HepG2 (cell line): ENCODE results near the gene OR2B2. TPM values are rescaled to one million over a fixed set of nuclear protein-coding genes. Genes with fewer than 3 reads are reported as not detected.

Experiments used
- ATRX ChIP-seq: sonication (generic); formaldehyde crosslinking; IDR thresholded peaks from 2 replicates; pipeline ENCODE4 v1.4.0; 2020; ENCODE audit warnings: missing genetic modification reagents, borderline replicate concordance
- CBX2 ChIP-seq, 2 experiments: fragments of 200-600 bp in 1 of 2; sonication (generic); formaldehyde crosslinking in 1 of 2; IDR thresholded peaks; 2 replicates each; pipeline versions ENCODE4 v1.7.0 to v1.8.1; 2018 to 2022; ENCODE audit warnings: low read depth in 2 of 2, low read length in 1 of 2, mild to moderate bottlenecking in 1 of 2, missing genetic modification reagents in 1 of 2
- CEBPG ChIP-seq: IDR thresholded peaks from 2 replicates; pipeline ENCODE4 v1.6.1; 2016
- MBD4 ChIP-seq: IDR thresholded peaks from 2 replicates; pipeline ENCODE4 v1.6.1; 2012; ENCODE audit warnings: low read length, inconsistent platforms, borderline replicate concordance
- MTF2 ChIP-seq: sonication (generic); formaldehyde crosslinking; IDR thresholded peaks from 2 replicates; pipeline ENCODE4 v1.5.0; 2020; ENCODE audit warnings: missing genetic modification reagents, borderline replicate concordance
- PRDM10 ChIP-seq: sonication (generic); formaldehyde crosslinking; IDR thresholded peaks from 2 replicates; pipeline ENCODE4 v1.4.0; 2020; ENCODE audit warnings: low read depth, missing genetic modification reagents
- SMAD1 ChIP-seq: sonication (generic); formaldehyde crosslinking; IDR thresholded peaks from 2 replicates; pipeline ENCODE4 v1.4.0; 2020; ENCODE audit warnings: missing genetic modification reagents, low read depth, mild to moderate bottlenecking, borderline replicate concordance
- polyA plus RNA-seq, 8 experiments: library from polyadenylated mRNA; depleted of rRNA in 3 of 8; stranded (reverse) in 7 of 8; unstranded in 1 of 8; fragments of >200 nt; fragmentation: Illumina TruSeq in 4 of 8; extraction: Trizol in 4 of 8; gene quantifications; 2 replicates each; pipeline versions ENCODE4 v1.2.1 to v1.2.3, GENCODE V29; 2011 to 2016; ENCODE audit warnings: low read depth in 4 of 8, missing spikeins in 1 of 8, mixed read lengths in 1 of 8; ENCODE audit not compliant: insufficient read depth in 1 of 8
- total RNA-seq, 5 experiments: library from RNA; depleted of rRNA; stranded (reverse); fragments of >200 nt; fragmentation: Illumina TruSeq; extraction: Trizol; gene quantifications; 2 replicates each; pipeline ENCODE4 v1.2.3, GENCODE V29; 2016; ENCODE audit warnings: low read depth in 1 of 5
- TF ChIP-seq, protein P1 (sequence below), 2 experiments: fragments of 450-650 bp in 1 of 2; sonication (generic) in 1 of 2; formaldehyde crosslinking in 1 of 2; IDR thresholded peaks; 2 replicates each; pipeline versions ENCODE4 v1.6.1 to v1.8.0; 2016 to 2022; ENCODE audit warnings: antibody characterized with exemption in 1 of 2, mild to moderate bottlenecking in 1 of 2, missing genetic modification reagents in 1 of 2
- TF ChIP-seq, protein P2 (sequence below): IDR thresholded peaks from 2 replicates; pipeline ENCODE4 v1.6.1; 2016; ENCODE audit warnings: control low read depth
- TF ChIP-seq, protein P3 (sequence below): IDR thresholded peaks from 2 replicates; pipeline ENCODE4 v1.6.1; 2012; ENCODE audit warnings: low read depth, low read length, improper control_type of control experiment

The OR2B2 gene
- total and polyA plus RNA-seq, 2 of the 13 experiments (the other 11 are each of a cell fraction or from before 2014, with no cell fraction given) = not detected

DNA sequence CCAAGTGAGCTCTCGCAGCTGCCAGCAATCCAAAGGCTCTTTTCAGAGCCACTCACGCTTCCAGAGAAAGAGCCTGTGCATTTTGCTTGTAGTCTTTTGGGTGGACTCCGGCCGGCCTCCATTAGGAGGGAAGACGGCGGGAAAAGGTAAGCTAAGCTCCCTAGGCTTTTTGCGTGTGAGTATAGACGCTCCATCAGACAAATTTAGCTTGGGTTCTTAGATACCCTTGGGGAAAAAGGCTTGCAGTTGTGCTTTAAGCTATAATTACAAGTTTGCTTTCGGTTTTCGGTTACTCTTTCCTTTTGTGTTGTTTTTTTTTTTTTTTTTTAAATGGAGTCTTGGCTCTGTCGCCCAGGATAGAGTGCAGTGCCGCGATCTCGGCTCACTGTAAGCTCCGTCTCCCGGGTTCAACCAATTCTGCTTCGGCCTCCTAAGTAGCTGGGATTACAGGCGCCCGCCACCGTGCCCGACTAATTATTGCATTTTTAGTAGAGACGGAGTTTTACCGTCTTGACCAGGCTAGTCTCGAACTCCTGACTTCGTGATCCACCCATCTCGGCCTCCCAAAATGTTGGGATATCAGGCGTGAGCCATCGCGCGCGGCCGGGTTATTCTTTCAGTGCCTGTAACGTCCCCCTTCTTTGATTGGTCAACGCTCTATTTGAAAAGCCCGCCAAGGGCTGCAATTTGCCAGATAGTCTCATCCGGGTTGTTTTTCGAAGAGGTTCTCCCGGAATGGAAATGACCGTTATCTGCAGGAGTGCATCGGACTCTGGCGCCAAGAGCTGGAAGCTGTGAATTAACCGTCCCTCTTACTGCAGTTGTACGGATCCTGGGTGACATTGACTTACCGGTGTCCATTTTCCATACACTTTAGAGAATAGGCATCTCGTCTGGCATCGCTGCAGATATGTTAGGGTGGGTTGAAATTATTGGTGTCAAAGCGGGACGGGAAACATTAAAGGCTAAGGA, 18.1 kb downstream of the OR2B2 start (continued):
- TF ChIP-seq, protein P1, sequence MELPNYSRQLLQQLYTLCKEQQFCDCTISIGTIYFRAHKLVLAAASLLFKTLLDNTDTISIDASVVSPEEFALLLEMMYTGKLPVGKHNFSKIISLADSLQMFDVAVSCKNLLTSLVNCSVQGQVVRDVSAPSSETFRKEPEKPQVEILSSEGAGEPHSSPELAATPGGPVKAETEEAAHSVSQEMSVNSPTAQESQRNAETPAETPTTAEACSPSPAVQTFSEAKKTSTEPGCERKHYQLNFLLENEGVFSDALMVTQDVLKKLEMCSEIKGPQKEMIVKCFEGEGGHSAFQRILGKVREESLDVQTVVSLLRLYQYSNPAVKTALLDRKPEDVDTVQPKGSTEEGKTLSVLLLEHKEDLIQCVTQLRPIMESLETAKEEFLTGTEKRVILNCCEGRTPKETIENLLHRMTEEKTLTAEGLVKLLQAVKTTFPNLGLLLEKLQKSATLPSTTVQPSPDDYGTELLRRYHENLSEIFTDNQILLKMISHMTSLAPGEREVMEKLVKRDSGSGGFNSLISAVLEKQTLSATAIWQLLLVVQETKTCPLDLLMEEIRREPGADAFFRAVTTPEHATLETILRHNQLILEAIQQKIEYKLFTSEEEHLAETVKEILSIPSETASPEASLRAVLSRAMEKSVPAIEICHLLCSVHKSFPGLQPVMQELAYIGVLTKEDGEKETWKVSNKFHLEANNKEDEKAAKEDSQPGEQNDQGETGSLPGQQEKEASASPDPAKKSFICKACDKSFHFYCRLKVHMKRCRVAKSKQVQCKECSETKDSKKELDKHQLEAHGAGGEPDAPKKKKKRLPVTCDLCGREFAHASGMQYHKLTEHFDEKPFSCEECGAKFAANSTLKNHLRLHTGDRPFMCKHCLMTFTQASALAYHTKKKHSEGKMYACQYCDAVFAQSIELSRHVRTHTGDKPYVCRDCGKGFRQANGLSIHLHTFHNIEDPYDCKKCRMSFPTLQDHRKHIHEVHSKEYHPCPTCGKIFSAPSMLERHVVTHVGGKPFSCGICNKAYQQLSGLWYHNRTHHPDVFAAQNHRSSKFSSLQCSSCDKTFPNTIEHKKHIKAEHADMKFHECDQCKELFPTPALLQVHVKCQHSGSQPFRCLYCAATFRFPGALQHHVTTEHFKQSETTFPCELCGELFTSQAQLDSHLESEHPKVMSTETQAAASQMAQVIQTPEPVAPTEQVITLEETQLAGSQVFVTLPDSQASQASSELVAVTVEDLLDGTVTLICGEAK (IDR thresholded peaks at IDR 0.05) = no peak
- TF ChIP-seq, protein P1 (CRISPR knock-in tag; IDR thresholded peaks at IDR 0.05) = no peak; the same call in none of the 2 replicates
- TF ChIP-seq ATRX (CRISPR knock-in tag) (no peak), SMAD1 (CRISPR knock-in tag) (no peak), PRDM10 (CRISPR knock-in tag) (peak; percentile 35; the same call in 1 of the 2 replicates), MTF2 (no peak), CBX2 (IDR thresholded peaks at IDR 0.05; ENCODE audit: low read depth, low read length) (no peak), CBX2 (CRISPR knock-in tag; IDR thresholded peaks at IDR 0.05; ENCODE audit: low read depth) (no peak), CEBPG (CRISPR knock-in tag) (0 out of 2 replicates have a peak, but pooled peaks have one; percentile 33), MBD4 (no peak; the same call in 1 of the 2 replicates)
- TF ChIP-seq, protein P2, sequence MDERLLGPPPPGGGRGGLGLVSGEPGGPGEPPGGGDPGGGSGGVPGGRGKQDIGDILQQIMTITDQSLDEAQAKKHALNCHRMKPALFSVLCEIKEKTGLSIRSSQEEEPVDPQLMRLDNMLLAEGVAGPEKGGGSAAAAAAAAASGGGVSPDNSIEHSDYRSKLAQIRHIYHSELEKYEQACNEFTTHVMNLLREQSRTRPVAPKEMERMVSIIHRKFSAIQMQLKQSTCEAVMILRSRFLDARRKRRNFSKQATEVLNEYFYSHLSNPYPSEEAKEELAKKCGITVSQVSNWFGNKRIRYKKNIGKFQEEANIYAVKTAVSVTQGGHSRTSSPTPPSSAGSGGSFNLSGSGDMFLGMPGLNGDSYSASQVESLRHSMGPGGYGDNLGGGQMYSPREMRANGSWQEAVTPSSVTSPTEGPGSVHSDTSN = no peak
- TF ChIP-seq, protein P3, sequence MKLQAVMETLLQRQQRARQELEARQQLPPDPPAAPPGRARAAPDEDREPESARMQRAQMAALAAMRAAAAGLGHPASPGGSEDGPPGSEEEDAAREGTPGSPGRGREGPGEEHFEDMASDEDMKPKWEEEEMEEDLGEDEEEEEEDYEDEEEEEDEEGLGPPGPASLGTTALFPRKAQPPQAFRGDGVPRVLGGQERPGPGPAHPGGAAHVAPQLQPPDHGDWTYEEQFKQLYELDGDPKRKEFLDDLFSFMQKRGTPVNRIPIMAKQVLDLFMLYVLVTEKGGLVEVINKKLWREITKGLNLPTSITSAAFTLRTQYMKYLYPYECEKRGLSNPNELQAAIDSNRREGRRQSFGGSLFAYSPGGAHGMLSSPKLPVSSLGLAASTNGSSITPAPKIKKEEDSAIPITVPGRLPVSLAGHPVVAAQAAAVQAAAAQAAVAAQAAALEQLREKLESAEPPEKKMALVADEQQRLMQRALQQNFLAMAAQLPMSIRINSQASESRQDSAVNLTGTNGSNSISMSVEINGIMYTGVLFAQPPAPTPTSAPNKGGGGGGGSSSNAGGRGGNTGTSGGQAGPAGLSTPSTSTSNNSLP = peak; percentile 42; the same call in 1 of the 2 replicates
